Neural cell (in vitro differentiated cells): Measurements from ENCODE around the gene STYXL2. TPM values are rescaled to one million over a fixed set of nuclear protein-coding genes. Genes with fewer than 3 reads are reported as not detected.

Experiments
- H2AFZ ChIP-seq: fragments of 200-600, 300-800 bp; sonication (generic), shearing (Covaris generic); 2 replicates; pipeline ENCODE4 v1.6.0; 2014; ENCODE audit warnings: low read depth, mild to moderate bottlenecking, antibody characterized with exemption, low read length, moderate library complexity
- H3F3A ChIP-seq: fragments of 200-600 bp; shearing (Covaris generic); 2 replicates; pipeline ENCODE4 v1.6.1; 2016; ENCODE audit warnings: mild to moderate bottlenecking, moderate library complexity, mixed read lengths, antibody characterized with exemption, low read length; ENCODE audit not compliant: insufficient read depth, poor library complexity, severe bottlenecking
- H3K27ac ChIP-seq: fragments of 200-600, 300-800 bp; sonication (generic), shearing (Covaris generic); 2 replicates; pipeline ENCODE4 v1.5.1; 2014; ENCODE audit warnings: mild to moderate bottlenecking, low read length, moderate library complexity
- H3K27me3 ChIP-seq: fragments of 300-800, 200-600 bp; sonication (generic), shearing (Covaris generic); 2 replicates; pipeline ENCODE4 v1.6.0; 2014; ENCODE audit warnings: mild to moderate bottlenecking, low read depth, low read length, moderate library complexity; ENCODE audit not compliant: insufficient read depth
- H3K36me3 ChIP-seq: fragments of 300-800, 200-600 bp; sonication (generic), shearing (Covaris generic); 2 replicates; pipeline ENCODE4 v1.5.1; 2014; ENCODE audit warnings: mild to moderate bottlenecking, antibody characterized with exemption, low read length, moderate library complexity; ENCODE audit not compliant: insufficient read depth
- H3K4me2 ChIP-seq: fragments of 300-800, 200-600 bp; sonication (generic), shearing (Covaris generic); 2 replicates; pipeline ENCODE4 v1.6.0; 2014; ENCODE audit warnings: mild to moderate bottlenecking, low read length
- H3K4me3 ChIP-seq: fragments of 300-800, 200-600 bp; sonication (generic), shearing (Covaris generic); 2 replicates; pipeline ENCODE4 v1.5.1; 2014; ENCODE audit warnings: mild to moderate bottlenecking, low read length, moderate library complexity
- H3K79me2 ChIP-seq: fragments of 200-600 bp; shearing (Covaris generic); replicated peaks from 2 replicates; pipeline ENCODE4 v1.6.0; 2014; ENCODE audit warnings: mild to moderate bottlenecking, low read length, moderate library complexity; ENCODE audit not compliant: insufficient read depth
- H3K9ac ChIP-seq: fragments of 300-800, 200-600 bp; sonication (generic), shearing (Covaris generic); 2 replicates; pipeline ENCODE4 v1.6.1; 2016; ENCODE audit warnings: mild to moderate bottlenecking, low read length, mixed read lengths
- H3K9me2 ChIP-seq: fragments of 200-600 bp; shearing (Covaris generic); 2 replicates; pipeline ENCODE4 v1.6.1; 2016; ENCODE audit warnings: mild to moderate bottlenecking, low read length, mixed read lengths; ENCODE audit not compliant: insufficient read depth
- H3K9me3 ChIP-seq: fragments of 200-600, 300-800 bp; sonication (generic), shearing (Covaris generic); 2 replicates; pipeline ENCODE4 v1.6.1; 2016; ENCODE audit warnings: mild to moderate bottlenecking, mixed run types, low read length, moderate library complexity, mixed read lengths
- H4K20me1 ChIP-seq: fragments of 200-600 bp; shearing (Covaris generic); 2 replicates; pipeline ENCODE4 v1.6.1; 2016; ENCODE audit warnings: mild to moderate bottlenecking, mixed run types; ENCODE audit not compliant: insufficient read depth
- EP300 ChIP-seq: fragments of 450-650 bp; conservative IDR thresholded peaks from 2 replicates; pipeline ENCODE4 v1.6.1; 2014; ENCODE audit warnings: antibody characterized with exemption, mild to moderate bottlenecking, moderate library complexity; ENCODE audit not compliant: poor library complexity, severe bottlenecking
- MXI1 ChIP-seq: fragments of 450-650 bp; conservative IDR thresholded peaks from 2 replicates; pipeline ENCODE4 v1.6.1; 2014; ENCODE audit warnings: antibody characterized with exemption, mild to moderate bottlenecking; ENCODE audit not compliant: poor library complexity, severe bottlenecking
- POLR2AphosphoS5 ChIP-seq: IDR thresholded peaks from 2 replicates; pipeline ENCODE4 v1.6.1; 2012
- RAD21 ChIP-seq: fragments of 450-650 bp; conservative IDR thresholded peaks from 2 replicates; pipeline ENCODE4 v1.6.1; 2014; ENCODE audit warnings: antibody characterized with exemption, mild to moderate bottlenecking, moderate library complexity
- SMC3 ChIP-seq: fragments of 450-650 bp; conservative IDR thresholded peaks from 2 replicates; pipeline ENCODE4 v1.6.1; 2014; ENCODE audit warnings: antibody characterized with exemption, mild to moderate bottlenecking, moderate library complexity; ENCODE audit not compliant: poor library complexity
- TAF1 ChIP-seq: IDR thresholded peaks from 2 replicates; pipeline ENCODE4 v1.6.1; 2012; ENCODE audit warnings: low read depth
- polyA plus RNA-seq: library from polyadenylated mRNA; depleted of rRNA; stranded (reverse); fragments of >200 nt; gene quantifications from 2 replicates; pipeline ENCODE4 v1.2.3, GENCODE V29; 2014
- TF ChIP-seq, protein P1 (sequence below): fragments of 450-650 bp; IDR thresholded peaks from 2 replicates; pipeline ENCODE4 v1.5.1; 2014; ENCODE audit warnings: antibody characterized with exemption, mild to moderate bottlenecking, moderate library complexity; ENCODE audit not compliant: poor library complexity, severe bottlenecking
- TF ChIP-seq, protein P2 (sequence below): IDR thresholded peaks from 2 replicates; pipeline ENCODE4 v1.6.1; 2012; ENCODE audit warnings: borderline replicate concordance

The STYXL2 gene
- polyA plus RNA-seq, 1 donor from 2014 or later, result not detected

DNA sequence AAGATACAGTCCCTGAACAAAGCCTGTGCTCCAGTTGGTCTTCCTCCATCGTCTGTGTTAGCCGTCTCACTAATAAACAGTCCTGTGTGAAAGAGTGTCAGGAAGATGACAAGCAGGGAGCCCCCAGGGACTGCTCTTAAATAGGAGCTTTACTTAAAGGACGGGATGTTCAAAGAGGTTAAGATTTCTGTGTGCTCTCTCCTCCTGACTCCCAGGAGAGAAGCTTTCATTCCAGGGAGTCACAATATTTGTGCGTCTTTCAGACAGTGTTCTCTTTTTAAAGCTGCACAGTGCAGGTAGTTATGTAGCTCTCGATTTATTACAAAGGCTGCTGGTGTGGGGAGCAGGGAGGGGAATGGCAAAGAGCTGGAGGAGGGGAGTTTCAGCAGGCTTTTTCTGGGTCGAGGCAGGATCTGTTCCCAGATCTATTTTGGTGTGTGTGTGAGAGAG is 43.5 kb downstream of the STYXL2 start:
- no peaks in the 10 kb centered on the region for H4K20me1 ChIP-seq
- H3K9ac ChIP-seq, result no peak overlapping the region
- H3K9me2 ChIP-seq, result no peaks in the 10 kb centered on the region
- H3K36me3 ChIP-seq, result no peaks in the 10 kb centered on the region
- peaks cover 7% of the 10 kb centered on the region for H3F3A ChIP-seq
- H3K27ac ChIP-seq, result peak overlapping the region; percentile 44
- H3K27me3 ChIP-seq, result peaks cover 3% of the 10 kb centered on the region
- peak overlapping the region; percentile 59 for H3K4me2 ChIP-seq
- TF ChIP-seq, protein P1, sequence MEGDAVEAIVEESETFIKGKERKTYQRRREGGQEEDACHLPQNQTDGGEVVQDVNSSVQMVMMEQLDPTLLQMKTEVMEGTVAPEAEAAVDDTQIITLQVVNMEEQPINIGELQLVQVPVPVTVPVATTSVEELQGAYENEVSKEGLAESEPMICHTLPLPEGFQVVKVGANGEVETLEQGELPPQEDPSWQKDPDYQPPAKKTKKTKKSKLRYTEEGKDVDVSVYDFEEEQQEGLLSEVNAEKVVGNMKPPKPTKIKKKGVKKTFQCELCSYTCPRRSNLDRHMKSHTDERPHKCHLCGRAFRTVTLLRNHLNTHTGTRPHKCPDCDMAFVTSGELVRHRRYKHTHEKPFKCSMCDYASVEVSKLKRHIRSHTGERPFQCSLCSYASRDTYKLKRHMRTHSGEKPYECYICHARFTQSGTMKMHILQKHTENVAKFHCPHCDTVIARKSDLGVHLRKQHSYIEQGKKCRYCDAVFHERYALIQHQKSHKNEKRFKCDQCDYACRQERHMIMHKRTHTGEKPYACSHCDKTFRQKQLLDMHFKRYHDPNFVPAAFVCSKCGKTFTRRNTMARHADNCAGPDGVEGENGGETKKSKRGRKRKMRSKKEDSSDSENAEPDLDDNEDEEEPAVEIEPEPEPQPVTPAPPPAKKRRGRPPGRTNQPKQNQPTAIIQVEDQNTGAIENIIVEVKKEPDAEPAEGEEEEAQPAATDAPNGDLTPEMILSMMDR, result no peak
- TF ChIP-seq POLR2AphosphoS5, result peak; percentile 100
- TF ChIP-seq RAD21, result peak; percentile 44
- peak; percentile 49 for TF ChIP-seq SMC3
- peak; percentile 96 for TF ChIP-seq EP300
- no peak for TF ChIP-seq TAF1
- TF ChIP-seq, protein P2, sequence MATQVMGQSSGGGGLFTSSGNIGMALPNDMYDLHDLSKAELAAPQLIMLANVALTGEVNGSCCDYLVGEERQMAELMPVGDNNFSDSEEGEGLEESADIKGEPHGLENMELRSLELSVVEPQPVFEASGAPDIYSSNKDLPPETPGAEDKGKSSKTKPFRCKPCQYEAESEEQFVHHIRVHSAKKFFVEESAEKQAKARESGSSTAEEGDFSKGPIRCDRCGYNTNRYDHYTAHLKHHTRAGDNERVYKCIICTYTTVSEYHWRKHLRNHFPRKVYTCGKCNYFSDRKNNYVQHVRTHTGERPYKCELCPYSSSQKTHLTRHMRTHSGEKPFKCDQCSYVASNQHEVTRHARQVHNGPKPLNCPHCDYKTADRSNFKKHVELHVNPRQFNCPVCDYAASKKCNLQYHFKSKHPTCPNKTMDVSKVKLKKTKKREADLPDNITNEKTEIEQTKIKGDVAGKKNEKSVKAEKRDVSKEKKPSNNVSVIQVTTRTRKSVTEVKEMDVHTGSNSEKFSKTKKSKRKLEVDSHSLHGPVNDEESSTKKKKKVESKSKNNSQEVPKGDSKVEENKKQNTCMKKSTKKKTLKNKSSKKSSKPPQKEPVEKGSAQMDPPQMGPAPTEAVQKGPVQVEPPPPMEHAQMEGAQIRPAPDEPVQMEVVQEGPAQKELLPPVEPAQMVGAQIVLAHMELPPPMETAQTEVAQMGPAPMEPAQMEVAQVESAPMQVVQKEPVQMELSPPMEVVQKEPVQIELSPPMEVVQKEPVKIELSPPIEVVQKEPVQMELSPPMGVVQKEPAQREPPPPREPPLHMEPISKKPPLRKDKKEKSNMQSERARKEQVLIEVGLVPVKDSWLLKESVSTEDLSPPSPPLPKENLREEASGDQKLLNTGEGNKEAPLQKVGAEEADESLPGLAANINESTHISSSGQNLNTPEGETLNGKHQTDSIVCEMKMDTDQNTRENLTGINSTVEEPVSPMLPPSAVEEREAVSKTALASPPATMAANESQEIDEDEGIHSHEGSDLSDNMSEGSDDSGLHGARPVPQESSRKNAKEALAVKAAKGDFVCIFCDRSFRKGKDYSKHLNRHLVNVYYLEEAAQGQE, result peak; percentile 67
- peak; percentile 22 for TF ChIP-seq MXI1
- H3K9me3 ChIP-seq, result no peaks in the 10 kb centered on the region
- H2AFZ ChIP-seq, result no peak overlapping the region
- peak overlapping the region; percentile 36 for H3K4me3 ChIP-seq
- H3K79me2 ChIP-seq, result no peaks in the 10 kb centered on the region

DNA sequence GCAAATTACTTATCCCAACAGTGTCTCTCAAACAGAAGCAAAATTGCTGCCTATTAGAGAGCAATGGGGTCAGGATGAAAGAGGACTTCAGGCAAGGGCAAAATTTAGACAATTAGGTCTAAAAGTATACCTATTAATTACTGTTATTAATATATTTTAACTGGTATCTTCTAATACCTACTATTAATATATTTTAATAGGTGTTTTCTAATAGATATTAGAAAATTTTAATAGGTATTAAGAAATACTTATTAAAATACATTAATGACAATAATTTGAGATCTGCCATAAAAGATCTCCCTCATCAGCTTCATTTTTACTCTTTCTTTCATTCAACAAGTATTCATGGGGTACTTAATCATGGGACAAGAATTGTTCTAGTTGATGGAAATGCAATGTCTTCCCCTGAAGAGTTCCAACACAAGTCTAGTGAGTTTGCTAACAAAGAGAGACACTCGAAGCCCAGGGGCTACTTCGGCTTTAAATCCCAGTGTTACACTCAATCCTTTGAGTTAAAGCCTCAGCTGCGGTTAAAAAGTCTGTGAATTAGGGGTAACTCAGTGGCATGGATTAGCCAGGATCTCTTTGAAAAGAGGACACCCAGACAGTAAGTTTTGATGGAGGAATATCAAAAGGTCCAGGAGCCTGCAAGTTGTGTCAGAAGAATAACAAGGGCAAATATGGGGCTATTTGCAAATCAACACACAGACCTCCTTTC is 44.1 kb downstream of the STYXL2 start:
- H2AFZ ChIP-seq, result no peak overlapping the region
- TF ChIP-seq TAF1 (no peak), RAD21 (no peak), SMC3 (no peak), MXI1 (no peak), EP300 (no peak)
- TF ChIP-seq, protein P1, result no peak
- no peaks in the 10 kb centered on the region for H3K9me3 ChIP-seq
- H3K36me3 ChIP-seq, result no peaks in the 10 kb centered on the region
- H3K4me3 ChIP-seq, result peak overlapping the region; percentile 36
- H3K27me3 ChIP-seq, result peaks cover 3% of the 10 kb centered on the region
- no peak overlapping the region for H3K9ac ChIP-seq
- peaks cover 7% of the 10 kb centered on the region for H3F3A ChIP-seq
- no peaks in the 10 kb centered on the region for H3K79me2 ChIP-seq
- H3K4me2 ChIP-seq, result peak overlapping the region; percentile 59
- H3K27ac ChIP-seq, result peak overlapping the region; percentile 44
- H4K20me1 ChIP-seq, result no peaks in the 10 kb centered on the region
- no peaks in the 10 kb centered on the region for H3K9me2 ChIP-seq
